Vagina (tissue), 2 donors: Measurements from ENCODE around the gene DNAH3. TPM values are rescaled to one million over a fixed set of nuclear protein-coding genes. Genes with fewer than 3 reads are reported as not detected.

Experiments used
- DNase-seq, 2 donors: peaks; one replicate each; pipeline ENCODE4 v3.0.0-alpha.2; 2017; ENCODE audit errors: extremely low spot score in 2 of 2
- H3K27ac ChIP-seq: fragments of 200-600 bp; sonication (generic); one replicate; pipeline ENCODE4 v1.5.1; 2019
- H3K27me3 ChIP-seq: fragments of 200-600 bp; sonication (generic); one replicate; pipeline ENCODE4 v1.5.1; 2019
- H3K36me3 ChIP-seq, 2 donors: fragments of 200-600 bp; sonication (generic); one replicate each; pipeline ENCODE4 v1.5.1; 2017 to 2019
- H3K4me1 ChIP-seq: fragments of 200-600 bp; sonication (generic); one replicate; pipeline ENCODE4 v1.5.1; 2019
- H3K4me3 ChIP-seq, 2 donors: fragments of 200-600 bp; sonication (generic); 1 replicate in 1 of 2; 2 replicates in 1 of 2; pipeline ENCODE4 v1.5.1; 2016 to 2019
- H3K9me3 ChIP-seq: fragments of 200-600 bp; sonication (generic); one replicate; pipeline ENCODE4 v1.5.1; 2019
- CTCF ChIP-seq, 3 experiments: fragments of 450-650 bp in 2 of 3; fragments of 200-600 bp in 1 of 3; sonication (generic) in 1 of 3; IDR thresholded peaks; one replicate each; pipeline ENCODE4 v1.5.1; 2017 to 2019; ENCODE audit warnings: antibody characterized with exemption in 3 of 3, mild to moderate bottlenecking in 2 of 3, moderate library complexity in 2 of 3
- POLR2A ChIP-seq, 2 donors: fragments of 450-650 bp; IDR thresholded peaks; one replicate each; pipeline ENCODE4 v1.6.1; 2017; ENCODE audit warnings: antibody characterized with exemption in 2 of 2, mild to moderate bottlenecking in 2 of 2, moderate library complexity in 2 of 2
- POLR2AphosphoS5 ChIP-seq, 2 donors: sonication (generic); formaldehyde crosslinking; IDR thresholded peaks; one replicate each; pipeline ENCODE4 v1.9.0; 2017; ENCODE audit warnings: antibody characterized with exemption in 2 of 2, mild to moderate bottlenecking in 2 of 2, low read depth in 1 of 2; ENCODE audit not compliant: insufficient read depth in 1 of 2
- intact Hi-C: fragments of 100-400 bp; cut with DNase I; formaldehyde crosslinking; loops from one replicate; pipeline ENCODE4 v1.15.1; 2023
- total RNA-seq: library from RNA; depleted of rRNA; stranded (reverse); fragments of >200 nt; gene quantifications from one replicate; pipeline ENCODE4 v1.2.3, GENCODE V29; 2016

The DNAH3 gene
- total RNA-seq, 1 donor from 2014 or later: 0.25 TPM

DNA sequence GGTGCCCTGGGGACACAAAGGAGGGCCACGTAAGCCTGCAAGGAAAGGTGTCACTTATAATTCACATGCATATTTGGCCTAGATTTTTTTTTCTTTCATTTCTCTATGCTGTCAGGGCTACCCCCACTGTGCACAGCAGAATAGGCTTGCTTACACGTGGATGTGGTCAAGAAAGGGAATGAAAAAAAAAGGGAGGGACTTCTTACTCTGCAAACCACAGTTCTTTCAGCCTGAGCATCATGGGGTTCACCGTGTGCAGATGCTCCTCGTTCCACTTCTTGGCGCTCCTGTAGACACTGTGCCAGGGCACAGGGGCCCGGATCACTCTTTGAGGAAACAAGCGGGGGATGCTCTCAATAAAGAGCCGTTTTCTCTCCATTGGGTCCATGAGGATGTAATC, 16.6 kb downstream of the DNAH3 start:
- H3K27ac ChIP-seq: no peak overlapping the region
- H3K27me3 ChIP-seq: no peaks in the 10 kb centered on the region
- DNase-seq: no peak
- no peaks in the 10 kb centered on the region for H3K4me1 ChIP-seq
- TF ChIP-seq POLR2AphosphoS5 (IDR thresholded peaks at IDR 0.05; ENCODE audit: insufficient read depth in 1 of 2, low read depth in 1 of 2) (no peak), POLR2A (IDR thresholded peaks at IDR 0.05) (no peak), CTCF (IDR thresholded peaks at IDR 0.05) (no peak)
- H3K36me3 ChIP-seq: no peaks in the 10 kb centered on the region
- H3K9me3 ChIP-seq: no peaks in the 10 kb centered on the region
- intact Hi-C loops: no loop called here
- H3K4me3 ChIP-seq: no peak overlapping the region

DNA sequence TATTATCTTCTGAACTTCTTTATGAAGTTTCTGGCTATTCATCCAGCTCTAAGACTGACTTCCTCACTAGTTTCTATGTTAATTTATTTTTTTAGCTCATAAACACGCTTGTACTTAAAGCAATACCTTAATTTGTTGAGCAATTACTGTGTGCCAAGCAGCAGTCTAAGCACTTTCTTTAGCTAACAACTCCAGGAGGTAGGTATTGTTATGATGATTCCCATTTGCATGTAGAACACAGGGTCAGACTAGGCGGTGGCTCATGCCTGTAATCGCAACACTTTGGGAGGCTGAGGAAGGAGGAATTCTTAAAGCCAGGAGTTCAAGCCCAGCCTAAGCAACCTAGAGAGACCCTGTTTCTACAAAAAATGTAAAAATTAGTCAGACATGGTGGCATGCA, 19.8 kb downstream of the DNAH3 start:
- no peak for DNase-seq
- Histone ChIP-seq H3K4me1 (no peaks in the 10 kb centered on the region), H3K27ac (no peak overlapping the region), H3K36me3 (no peaks in the 10 kb centered on the region), H3K9me3 (no peaks in the 10 kb centered on the region), H3K4me3 (no peak overlapping the region), H3K27me3 (no peaks in the 10 kb centered on the region)
- TF ChIP-seq POLR2AphosphoS5 (IDR thresholded peaks at IDR 0.05; ENCODE audit: insufficient read depth in 1 of 2, low read depth in 1 of 2) (no peak), CTCF (IDR thresholded peaks at IDR 0.05) (no peak), POLR2A (IDR thresholded peaks at IDR 0.05) (no peak)
- intact Hi-C loops: no loop called here

- H3K9me3 ChIP-seq: no peaks in the 10 kb centered on the region
- no peak for DNase-seq
- intact Hi-C loops: no loop called here
- no peak overlapping the region for H3K27ac ChIP-seq
- no peak for TF ChIP-seq CTCF (IDR thresholded peaks at IDR 0.05)
- no peak for TF ChIP-seq POLR2AphosphoS5 (IDR thresholded peaks at IDR 0.05; ENCODE audit: insufficient read depth in 1 of 2, low read depth in 1 of 2)
- TF ChIP-seq POLR2A (IDR thresholded peaks at IDR 0.05): no peak
- no peak overlapping the region for H3K4me3 ChIP-seq
- H3K27me3 ChIP-seq: no peaks in the 10 kb centered on the region
- H3K36me3 ChIP-seq: no peaks in the 10 kb centered on the region
- H3K4me1 ChIP-seq: no peaks in the 10 kb centered on the region
These were observed 21.7 kb downstream of the DNAH3 start for GRCh38 chr16:21128991-21129390.

GRCh38 chr16:21126518-21126917, 24.1 kb downstream of the DNAH3 start:
- TF ChIP-seq CTCF (IDR thresholded peaks at IDR 0.05) (no peak), POLR2A (IDR thresholded peaks at IDR 0.05) (no peak)
- H3K4me3 ChIP-seq: no peak overlapping the region
- H3K9me3 ChIP-seq: no peaks in the 10 kb centered on the region
- DNase-seq: no peak
- no peaks in the 10 kb centered on the region for H3K27me3 ChIP-seq
- no peak overlapping the region for H3K27ac ChIP-seq
- no peaks in the 10 kb centered on the region for H3K36me3 ChIP-seq
- H3K4me1 ChIP-seq: no peaks in the 10 kb centered on the region
- intact Hi-C loops: no loop called here

DNA sequence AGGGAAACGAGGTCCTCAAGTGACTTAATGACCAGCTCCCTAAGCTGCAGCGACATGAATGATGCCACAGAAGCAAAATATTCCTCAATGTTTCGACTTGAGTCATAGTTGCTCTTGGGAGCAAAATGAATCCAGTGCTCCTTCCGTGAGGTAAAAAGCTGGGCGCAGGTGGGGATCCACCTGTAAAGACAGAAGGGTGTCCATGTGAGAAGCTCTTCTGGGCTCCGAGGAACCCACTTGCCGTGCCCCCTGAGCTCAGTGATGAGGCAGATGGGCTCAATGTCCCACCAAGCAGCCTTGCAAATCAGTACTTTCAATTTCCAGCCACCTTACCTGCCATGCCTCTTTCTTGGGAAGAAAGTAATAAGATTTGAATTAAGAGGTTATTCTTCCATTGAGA, 25.5 kb downstream of the DNAH3 start:
- intact Hi-C loops: no loop called here
- TF ChIP-seq CTCF (IDR thresholded peaks at IDR 0.05): no peak
- TF ChIP-seq POLR2A (IDR thresholded peaks at IDR 0.05): no peak
- no peak for TF ChIP-seq POLR2AphosphoS5 (IDR thresholded peaks at IDR 0.05; ENCODE audit: insufficient read depth in 1 of 2, low read depth in 1 of 2)
- H3K4me1 ChIP-seq: no peaks in the 10 kb centered on the region
- no peaks in the 10 kb centered on the region for H3K36me3 ChIP-seq
- H3K27me3 ChIP-seq: no peaks in the 10 kb centered on the region
- H3K4me3 ChIP-seq: no peak overlapping the region
- H3K9me3 ChIP-seq: no peaks in the 10 kb centered on the region
- H3K27ac ChIP-seq: no peak overlapping the region
- no peak for DNase-seq
